HEK293T (cell line): Measurements from ENCODE around the gene GARNL3.

ENCODE experiments used
- ARNT ChIP-seq: fragments of 450-650 bp; IDR thresholded peaks from 2 replicates; pipeline ENCODE4 v1.6.1; 2017; ENCODE audit warnings: mild to moderate bottlenecking
- ELF4 ChIP-seq: fragments of 450-650 bp; IDR thresholded peaks from 2 replicates; pipeline ENCODE4 v1.6.1; 2017; ENCODE audit warnings: antibody characterized with exemption
- TARDBP ChIP-seq: fragments of 450-650 bp; IDR thresholded peaks from 2 replicates; pipeline ENCODE4 v1.6.1; 2016
- ZNF384 ChIP-seq: fragments of 450-650 bp; IDR thresholded peaks from 2 replicates; pipeline ENCODE4 v1.6.1; 2016

- no peak for TF ChIP-seq ELF4
- TF ChIP-seq TARDBP = no peak
- no peak for TF ChIP-seq ZNF384
- TF ChIP-seq ARNT = no peak
These were observed 41.3 kb upstream of the GARNL3 start for GRCh38 chr9:127223266-127223665.
